ENCODE measurements around the gene MFAP3.
"Not testable (repeated sequence)": the region's sequence is repeated elsewhere in the genome, so short reads cannot be mapped to it uniquely, and the experiment has no call there.

- not testable (repeated sequence) for TF ChIP-seq CTCF (IDR thresholded peaks at IDR 0.05); HDAC2 (IDR thresholded peaks at IDR 0.05); HOXA7 (CRISPR knock-in tag; IDR thresholded peaks at IDR 0.05); JUN (IDR thresholded peaks at IDR 0.05); BHLHE40 (IDR thresholded peaks at IDR 0.05; ENCODE audit: low read depth, low read length)
These were observed 19.8 kb upstream of the MFAP3 start for GRCh38 chr5:154018919-154019318.
